ENCODE results near the gene BCAS3. TPM values are rescaled to one million over a fixed set of nuclear protein-coding genes. Genes with fewer than 3 reads are reported as not detected.

The BCAS3 gene
- total RNA-seq, 4 donors from 2014 or later: 18.2 to 60.6 (median 23.4) TPM

DNA sequence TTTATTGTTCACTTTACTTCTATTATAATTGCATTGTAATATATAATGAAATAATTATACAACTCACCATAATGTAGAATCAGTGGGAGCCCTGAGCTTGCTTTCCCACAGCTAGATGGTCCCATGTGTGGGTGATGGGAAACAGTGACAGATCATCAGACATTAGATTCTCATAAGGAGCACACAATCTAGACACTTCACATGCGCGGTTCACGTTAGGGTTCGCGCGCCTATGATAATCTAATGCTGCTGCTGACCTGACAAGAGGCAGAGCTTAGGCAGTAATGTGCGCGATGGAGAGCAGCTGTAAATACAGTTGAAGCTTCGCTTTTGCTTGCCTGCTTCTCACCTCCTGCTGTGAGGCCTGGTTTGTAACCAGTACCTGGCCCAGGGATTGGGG is 40.2 kb downstream of the BCAS3 start:
- H3K36me3 ChIP-seq: no peaks in the 10 kb centered on the region
- peaks cover 0 to 3% of the 10 kb centered on the region in 2 donors for H3K4me1 ChIP-seq
- DNase-seq: no peak
- in situ Hi-C loops (cut with MboI; ENCODE audit: low sequenced_read_pairs in 4 of 4): loop anchor here in 3 of 4 donors (25.0 kb wide), 2 partner anchors 669 to 1119 kb away; partner anchors contain the start of gene TBX2 (in 2 of the 3)
- no peaks in the 10 kb centered on the region for H3K9me3 ChIP-seq
- intact Hi-C loops (cut with DNase I; ENCODE audit: low total_unique reads): no loop called here
- H3K27me3 ChIP-seq: no peaks in the 10 kb centered on the region
- H3K4me3 ChIP-seq: no peak overlapping the region
- no peak for ATAC-seq
- H3K27ac ChIP-seq: no peak overlapping the region
- TF ChIP-seq, protein P1, sequence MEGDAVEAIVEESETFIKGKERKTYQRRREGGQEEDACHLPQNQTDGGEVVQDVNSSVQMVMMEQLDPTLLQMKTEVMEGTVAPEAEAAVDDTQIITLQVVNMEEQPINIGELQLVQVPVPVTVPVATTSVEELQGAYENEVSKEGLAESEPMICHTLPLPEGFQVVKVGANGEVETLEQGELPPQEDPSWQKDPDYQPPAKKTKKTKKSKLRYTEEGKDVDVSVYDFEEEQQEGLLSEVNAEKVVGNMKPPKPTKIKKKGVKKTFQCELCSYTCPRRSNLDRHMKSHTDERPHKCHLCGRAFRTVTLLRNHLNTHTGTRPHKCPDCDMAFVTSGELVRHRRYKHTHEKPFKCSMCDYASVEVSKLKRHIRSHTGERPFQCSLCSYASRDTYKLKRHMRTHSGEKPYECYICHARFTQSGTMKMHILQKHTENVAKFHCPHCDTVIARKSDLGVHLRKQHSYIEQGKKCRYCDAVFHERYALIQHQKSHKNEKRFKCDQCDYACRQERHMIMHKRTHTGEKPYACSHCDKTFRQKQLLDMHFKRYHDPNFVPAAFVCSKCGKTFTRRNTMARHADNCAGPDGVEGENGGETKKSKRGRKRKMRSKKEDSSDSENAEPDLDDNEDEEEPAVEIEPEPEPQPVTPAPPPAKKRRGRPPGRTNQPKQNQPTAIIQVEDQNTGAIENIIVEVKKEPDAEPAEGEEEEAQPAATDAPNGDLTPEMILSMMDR (IDR thresholded peaks at IDR 0.05 in 4 of 5, conservative IDR thresholded peaks at IDR 0.05 in 1 of 5): no peak
- TF ChIP-seq POLR2A (IDR thresholded peaks at IDR 0.05): no peak

DNA sequence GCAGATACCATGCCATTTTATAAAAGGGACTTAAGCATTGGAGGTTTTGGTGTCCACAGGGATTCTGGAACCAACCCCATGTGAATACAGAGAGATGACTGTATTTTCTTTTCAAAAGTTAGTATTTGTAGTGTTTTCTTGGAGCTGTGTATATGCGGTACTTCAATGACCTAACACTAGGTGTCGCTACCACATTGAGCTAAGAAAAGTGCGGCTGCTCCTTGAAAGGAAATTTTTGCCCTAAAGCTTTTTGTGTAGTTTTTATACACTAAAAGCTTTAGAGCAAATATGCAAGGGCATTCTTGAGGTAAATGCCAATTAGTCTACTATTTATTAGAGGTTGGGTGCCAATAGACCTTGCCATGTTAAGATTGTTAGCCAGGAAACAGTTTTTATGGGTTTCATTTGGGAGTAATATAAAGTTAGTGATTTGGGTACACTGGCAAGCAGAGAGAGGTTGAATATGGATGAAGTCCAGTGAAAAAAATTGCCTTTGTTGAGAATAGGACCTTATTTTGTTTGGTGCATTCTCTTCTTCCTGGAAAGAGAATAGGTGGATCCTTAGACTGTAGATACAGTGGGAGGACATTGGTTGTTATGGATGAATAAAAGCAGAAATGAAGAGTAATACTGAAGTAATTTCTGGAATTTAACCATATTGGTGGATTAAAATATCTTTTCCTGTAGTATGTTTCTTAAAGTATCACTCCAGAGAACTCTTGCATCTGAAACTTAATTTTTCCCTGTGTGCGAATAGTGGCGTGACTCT is 43.3 kb downstream of the BCAS3 start:
- no peak for TF ChIP-seq POLR2A (IDR thresholded peaks at IDR 0.05)
- TF ChIP-seq, protein P1 (IDR thresholded peaks at IDR 0.05 in 4 of 5, conservative IDR thresholded peaks at IDR 0.05 in 1 of 5): peak; percentile 56 to 88 (median 70)
- in situ Hi-C loops (cut with MboI; ENCODE audit: low sequenced_read_pairs in 4 of 4): loop anchor here in 3 of 4 donors (10.0 to 25.0 kb wide), 3 partner anchors 666 to 1116 kb away; partner anchors contain the start of gene TBX2 (in 3 of the 3)

DNA sequence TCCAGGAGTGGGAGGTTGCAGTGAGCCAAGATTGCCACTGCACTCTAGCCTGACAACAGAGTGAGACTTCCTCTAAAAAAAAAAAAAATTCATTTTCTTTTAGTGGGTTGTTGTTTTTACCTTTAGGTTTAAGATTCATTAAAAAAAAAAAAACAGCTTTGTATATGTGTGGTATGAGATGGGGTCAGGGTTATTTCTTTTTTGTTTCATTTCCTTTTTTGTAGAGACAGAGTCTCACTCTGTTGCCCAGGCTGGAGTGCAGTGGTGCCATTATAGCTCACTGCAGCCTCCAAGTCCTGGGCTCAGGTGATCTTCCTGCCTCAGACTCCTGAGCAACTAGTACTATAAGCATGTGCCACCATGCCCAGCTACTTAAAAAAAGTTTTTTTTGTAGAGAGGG is 47.0 kb downstream of the BCAS3 start:
- no peaks in the 10 kb centered on the region for H3K27me3 ChIP-seq
- no peak for ATAC-seq
- no peaks in the 10 kb centered on the region for H3K36me3 ChIP-seq
- intact Hi-C loops (cut with DNase I; ENCODE audit: low total_unique reads) (no loop called here), in situ Hi-C loops (cut with MboI; ENCODE audit: low sequenced_read_pairs in 4 of 4) (loop anchor here (10.0 to 25.0 kb wide), 3 partner anchors 663 to 1113 kb away; partner anchors contain the start of gene TBX2 (in 4 of the 4))
- DNase-seq: no peak
- H3K4me3 ChIP-seq: no peak overlapping the region
- peaks cover 0 to 3% of the 10 kb centered on the region in 2 donors for H3K4me1 ChIP-seq
- H3K9me3 ChIP-seq: no peaks in the 10 kb centered on the region
- TF ChIP-seq, protein P1 (IDR thresholded peaks at IDR 0.05 in 4 of 5, conservative IDR thresholded peaks at IDR 0.05 in 1 of 5): no peak
- no peak for TF ChIP-seq POLR2A (IDR thresholded peaks at IDR 0.05)
- no peak overlapping the region for H3K27ac ChIP-seq

More for the DNA sequence above, 43.3 kb downstream of the BCAS3 start:
- Histone ChIP-seq H3K27ac (no peak overlapping the region), H3K27me3 (no peaks in the 10 kb centered on the region), H3K4me1 (peaks cover 0 to 3% of the 10 kb centered on the region in 2 donors), H3K36me3 (no peaks in the 10 kb centered on the region), H3K9me3 (no peaks in the 10 kb centered on the region), H3K4me3 (no peak overlapping the region)
- intact Hi-C loops (cut with DNase I; ENCODE audit: low total_unique reads): no loop called here
- DNase-seq (no peak), ATAC-seq (peak in 1 of 2 donors; percentile 53)

DNA sequence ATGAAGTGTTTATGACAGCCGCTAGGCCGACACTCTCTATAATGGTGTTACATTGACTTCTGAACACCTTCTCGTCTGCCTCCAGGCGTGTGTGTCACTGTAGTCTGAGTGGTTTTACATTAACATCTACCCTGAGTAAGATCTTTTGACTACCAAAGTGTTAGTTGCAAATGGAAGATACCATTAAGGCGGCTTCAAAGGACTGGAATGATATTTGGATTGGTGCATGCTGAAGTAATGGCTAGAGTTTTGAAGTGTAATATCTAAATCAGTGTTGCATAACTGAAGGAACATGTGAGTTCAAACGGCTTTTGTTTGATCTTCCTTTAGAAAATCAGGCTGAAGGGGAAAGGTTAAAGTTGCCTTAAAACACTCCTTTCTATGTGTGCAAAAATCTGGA is 52.2 kb downstream of the BCAS3 start:
- Histone ChIP-seq H3K36me3 (no peaks in the 10 kb centered on the region), H3K4me1 (peaks cover 0 to 3% of the 10 kb centered on the region in 2 donors), H3K27me3 (no peaks in the 10 kb centered on the region), H3K27ac (no peak overlapping the region), H3K4me3 (no peak overlapping the region), H3K9me3 (no peaks in the 10 kb centered on the region)
- in situ Hi-C loops (cut with MboI; ENCODE audit: low sequenced_read_pairs in 4 of 4) (loop anchor here in 2 of 4 donors (10.0 to 25.0 kb wide), 2 partner anchors 657 to 665 kb away; partner anchors contain the start of gene TBX2 (in 2 of the 2)), intact Hi-C loops (cut with DNase I; ENCODE audit: low total_unique reads) (no loop called here)
- DNase-seq: no peak
- no peak for TF ChIP-seq POLR2A (IDR thresholded peaks at IDR 0.05)
- TF ChIP-seq, protein P1 (IDR thresholded peaks at IDR 0.05 in 4 of 5, conservative IDR thresholded peaks at IDR 0.05 in 1 of 5): no peak
- ATAC-seq: no peak
